Measurements from ENCODE around the gene ME3. TPM values are rescaled to one million over a fixed set of nuclear protein-coding genes. Genes with fewer than 3 reads are reported as not detected.

ME3 gene
- total RNA-seq, 1 experiment from 2014 or later, result 83.8 TPM

GRCh38 chr11:86463120-86463519 is 209.3 kb downstream of the ME3 start:
- CTCF ChIA-PET, result no interaction called here
- H3K27me3 ChIP-seq (ENCODE audit: low read length), result no peaks in the 10 kb centered on the region
- intact Hi-C loops (cut with micrococcal nuclease), result loop anchor here (5.0 to 10.0 kb wide), 2 partner anchors 129 to 212 kb away; partner anchors contain the start of gene ME3
- no peaks in the 10 kb centered on the region for H3K9me2 ChIP-seq (replicated peaks; ENCODE audit: low read length)
- no peak overlapping the region for H2AFZ ChIP-seq (ENCODE audit: low read length)
- H3K4me3 ChIP-seq (ENCODE audit: low read length), result no peak overlapping the region
- no peaks in the 10 kb centered on the region for H3K9me3 ChIP-seq (ENCODE audit: low read length)
- BruUV-seq (replicated peaks), result no TSS peak
- TF ChIP-seq, protein P1, sequence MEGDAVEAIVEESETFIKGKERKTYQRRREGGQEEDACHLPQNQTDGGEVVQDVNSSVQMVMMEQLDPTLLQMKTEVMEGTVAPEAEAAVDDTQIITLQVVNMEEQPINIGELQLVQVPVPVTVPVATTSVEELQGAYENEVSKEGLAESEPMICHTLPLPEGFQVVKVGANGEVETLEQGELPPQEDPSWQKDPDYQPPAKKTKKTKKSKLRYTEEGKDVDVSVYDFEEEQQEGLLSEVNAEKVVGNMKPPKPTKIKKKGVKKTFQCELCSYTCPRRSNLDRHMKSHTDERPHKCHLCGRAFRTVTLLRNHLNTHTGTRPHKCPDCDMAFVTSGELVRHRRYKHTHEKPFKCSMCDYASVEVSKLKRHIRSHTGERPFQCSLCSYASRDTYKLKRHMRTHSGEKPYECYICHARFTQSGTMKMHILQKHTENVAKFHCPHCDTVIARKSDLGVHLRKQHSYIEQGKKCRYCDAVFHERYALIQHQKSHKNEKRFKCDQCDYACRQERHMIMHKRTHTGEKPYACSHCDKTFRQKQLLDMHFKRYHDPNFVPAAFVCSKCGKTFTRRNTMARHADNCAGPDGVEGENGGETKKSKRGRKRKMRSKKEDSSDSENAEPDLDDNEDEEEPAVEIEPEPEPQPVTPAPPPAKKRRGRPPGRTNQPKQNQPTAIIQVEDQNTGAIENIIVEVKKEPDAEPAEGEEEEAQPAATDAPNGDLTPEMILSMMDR (conservative IDR thresholded peaks at IDR 0.05; ENCODE audit: low read depth, low read length), result no peak
- TF ChIP-seq EZH2 (IDR thresholded peaks at IDR 0.05; ENCODE audit: low read length, unreplicated experiment), result no peak
- TF ChIP-seq EZH2phosphoT487 (IDR thresholded peaks at IDR 0.05; ENCODE audit: borderline replicate concordance, low read length), result no peak
- H4K20me1 ChIP-seq (ENCODE audit: low read length), result no peaks in the 10 kb centered on the region
- peaks cover 42% of the 10 kb centered on the region for H3K4me1 ChIP-seq (ENCODE audit: insufficient read depth, low read length)
- H3K79me2 ChIP-seq (ENCODE audit: low read length), result no peaks in the 10 kb centered on the region
- H3K27ac ChIP-seq (ENCODE audit: low read length), result no peak overlapping the region
- no peaks in the 10 kb centered on the region for H3F3A ChIP-seq (ENCODE audit: low read length, unreplicated experiment)
- POLR2A ChIA-PET (ENCODE audit: unreplicated experiment), result no interaction called here
- ATAC-seq (no peak), DNase-seq (no peak)
- H3K4me2 ChIP-seq (ENCODE audit: low read length), result no peak overlapping the region
- H3K36me3 ChIP-seq (ENCODE audit: low read depth, low read length), result no peaks in the 10 kb centered on the region
- H3K9ac ChIP-seq (ENCODE audit: low read length), result no peak overlapping the region

DNA sequence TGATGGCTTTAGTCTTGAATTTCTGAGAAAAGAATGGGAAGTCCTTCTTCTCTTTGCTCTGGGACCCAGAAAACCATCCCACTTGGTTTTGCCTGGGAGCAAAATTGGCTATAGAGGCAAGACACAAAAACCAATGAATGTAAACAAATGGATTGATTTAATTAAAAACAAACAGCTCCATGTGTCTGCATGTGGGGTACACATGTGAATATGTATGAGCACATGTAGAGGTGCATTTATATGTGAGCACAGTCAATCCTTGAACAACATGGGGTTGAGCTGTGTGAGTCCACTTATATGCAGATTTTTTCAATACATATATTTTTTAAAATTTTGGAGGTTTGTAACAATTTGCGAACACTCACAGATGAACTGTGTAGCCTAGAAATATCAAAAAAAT is 210.5 kb downstream of the ME3 start:
- peaks cover 43% of the 10 kb centered on the region for H3K4me1 ChIP-seq (ENCODE audit: insufficient read depth, low read length)
- no TSS peak for BruUV-seq (replicated peaks)
- no peak overlapping the region for H3K9ac ChIP-seq (ENCODE audit: low read length)
- no peak overlapping the region for H2AFZ ChIP-seq (ENCODE audit: low read length)
- DNase-seq (no peak), ATAC-seq (no peak)
- no peaks in the 10 kb centered on the region for H3K9me3 ChIP-seq (ENCODE audit: low read length)
- H3K27ac ChIP-seq (ENCODE audit: low read length), result no peak overlapping the region
- no peaks in the 10 kb centered on the region for H3F3A ChIP-seq (ENCODE audit: low read length, unreplicated experiment)
- CTCF ChIA-PET, result no interaction called here
- no peaks in the 10 kb centered on the region for H3K9me2 ChIP-seq (replicated peaks; ENCODE audit: low read length)
- intact Hi-C loops (cut with micrococcal nuclease), result loop anchor here (5.0 to 10.0 kb wide), 2 partner anchors 130 to 213 kb away; partner anchors contain the start of gene ME3
- no peaks in the 10 kb centered on the region for H3K36me3 ChIP-seq (ENCODE audit: low read depth, low read length)
- no peak overlapping the region for H3K4me3 ChIP-seq (ENCODE audit: low read length)
- TF ChIP-seq, protein P1 (conservative IDR thresholded peaks at IDR 0.05; ENCODE audit: low read depth, low read length), result no peak
- TF ChIP-seq EZH2 (IDR thresholded peaks at IDR 0.05; ENCODE audit: low read length, unreplicated experiment) (no peak), EZH2phosphoT487 (IDR thresholded peaks at IDR 0.05; ENCODE audit: borderline replicate concordance, low read length) (no peak)
- H4K20me1 ChIP-seq (ENCODE audit: low read length), result no peaks in the 10 kb centered on the region
- POLR2A ChIA-PET (ENCODE audit: unreplicated experiment), result no interaction called here
- H3K27me3 ChIP-seq (ENCODE audit: low read length), result no peaks in the 10 kb centered on the region
- no peak overlapping the region for H3K4me2 ChIP-seq (ENCODE audit: low read length)
- no peaks in the 10 kb centered on the region for H3K79me2 ChIP-seq (ENCODE audit: low read length)

DNA sequence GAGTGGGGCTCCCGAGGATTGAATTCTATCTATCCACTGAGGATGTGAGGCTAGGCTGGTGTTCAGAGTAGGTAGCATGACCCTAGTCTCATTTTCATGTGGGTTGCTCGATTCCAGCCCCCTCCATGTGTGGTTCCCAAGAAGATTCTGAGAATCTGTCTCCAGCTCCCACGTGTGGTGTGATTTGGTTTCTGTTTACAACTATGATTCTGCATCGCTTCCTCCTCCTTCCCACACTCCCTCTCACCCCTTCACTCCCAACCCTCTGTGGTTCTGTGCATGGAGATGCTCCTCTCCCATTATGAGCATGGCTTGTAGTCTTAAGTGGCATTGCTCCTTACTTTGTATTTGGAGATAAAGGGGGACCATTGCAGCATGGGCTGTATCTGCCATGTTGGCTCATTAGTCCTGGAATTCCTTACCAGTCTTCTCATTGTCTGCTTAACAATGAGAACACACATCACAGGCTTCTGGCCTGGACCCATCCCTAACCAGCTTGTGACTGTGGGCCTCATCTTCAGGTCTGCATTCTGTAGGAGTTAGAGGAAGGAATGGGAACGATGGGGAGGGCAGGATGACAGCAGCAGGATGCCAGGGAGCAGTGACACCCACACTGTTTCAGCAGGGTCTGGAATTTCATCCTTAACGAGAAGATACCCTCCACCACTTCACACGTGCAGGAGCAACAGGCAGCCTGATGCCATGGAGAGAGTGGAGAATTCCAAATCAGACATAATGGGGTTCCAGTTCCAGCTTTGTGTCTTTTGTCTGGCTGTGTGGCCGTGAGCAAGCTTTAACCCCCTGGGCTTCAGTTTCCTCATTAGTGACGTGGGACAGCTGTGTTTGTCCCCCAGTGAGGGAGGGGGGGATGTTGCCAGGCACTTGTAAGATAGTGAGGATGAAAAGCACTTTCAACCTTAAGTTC is 211.7 kb downstream of the ME3 start:
- CTCF ChIA-PET, result no interaction called here
- POLR2A ChIA-PET (ENCODE audit: unreplicated experiment), result interaction anchor here (0.5 to 0.7 kb wide), 2 partner anchors 280 to 467 kb away, joined by 4 to 7 read pairs; no protein-coding TSS in a partner anchor

More for the DNA sequence above, 211.7 kb downstream of the ME3 start:
- Histone ChIP-seq H3F3A (ENCODE audit: low read length, unreplicated experiment) (no peaks in the 10 kb centered on the region), H4K20me1 (ENCODE audit: low read length) (no peaks in the 10 kb centered on the region), H3K4me1 (ENCODE audit: insufficient read depth, low read length) (peaks cover 47% of the 10 kb centered on the region), H3K9me3 (ENCODE audit: low read length) (no peaks in the 10 kb centered on the region), H3K9me2 (replicated peaks; ENCODE audit: low read length) (no peaks in the 10 kb centered on the region), H3K9ac (ENCODE audit: low read length) (peak overlapping the region; percentile 62), H3K36me3 (ENCODE audit: low read depth, low read length) (no peaks in the 10 kb centered on the region), H3K79me2 (ENCODE audit: low read length) (no peaks in the 10 kb centered on the region), H3K27ac (ENCODE audit: low read length) (peak overlapping the region; percentile 81), H3K4me3 (ENCODE audit: low read length) (no peak overlapping the region), H3K4me2 (ENCODE audit: low read length) (peak overlapping the region; percentile 30), H2AFZ (ENCODE audit: low read length) (no peak overlapping the region), H3K27me3 (ENCODE audit: low read length) (no peaks in the 10 kb centered on the region)
- peak; percentile 7 for DNase-seq
- intact Hi-C loops (cut with micrococcal nuclease), result loop anchor here (1.0 to 10.0 kb wide), 3 partner anchors 24 to 214 kb away; partner anchors contain the start of gene ME3
- ATAC-seq, result no peak
- BruUV-seq (replicated peaks), result no TSS peak
- TF ChIP-seq, protein P1 (conservative IDR thresholded peaks at IDR 0.05; ENCODE audit: low read depth, low read length), result no peak
- TF ChIP-seq EZH2phosphoT487 (IDR thresholded peaks at IDR 0.05; ENCODE audit: borderline replicate concordance, low read length) (no peak), EZH2 (IDR thresholded peaks at IDR 0.05; ENCODE audit: low read length, unreplicated experiment) (no peak)
